A549 (cell line): Measurements from ENCODE around the gene GNAS-AS1. TPM values are rescaled to one million over a fixed set of nuclear protein-coding genes. Genes with fewer than 3 reads are reported as not detected.

Experiments
- ATAC-seq, 2 experiments: fragments of 200-7000 bp in 1 of 2; fragments of >200 bp in 1 of 2; cut with Nextera tagmentation in 1 of 2; cut with Tn5 transposase in 1 of 2; 3 replicates each; pipeline versions ENCODE4 v1.8.0 to v1.9.1; 2018 to 2020; ENCODE audit warnings: mild to moderate bottlenecking in 1 of 2, moderate library complexity in 1 of 2
- CTCF ChIA-PET: fragments of 300-600 bp; sonication (Branson Sonifier 250); formaldehyde crosslinking; extraction: SDS; loops from one replicate; lab custom pipeline; 2021; ENCODE audit warnings: antibody characterized with exemption, inconsistent platforms; lab: Yijun Ruan, JAX
- POLR2A ChIA-PET: fragments of 350-600 bp; formaldehyde crosslinking; extraction: SDS; loops from one replicate; lab custom pipeline; 2021; ENCODE audit warnings: antibody characterized with exemption, inconsistent platforms; lab: Yijun Ruan, JAX
- DNase-seq, 2 experiments: peaks; one replicate each; pipeline versions ENCODE4 v3.0.0 to v3.0.0-alpha.2; 2011 to 2016; ENCODE audit warnings: low read depth in 1 of 2, low spot score in 1 of 2
- FAIRE-seq: peaks from 2 replicates; lab custom pipeline; 2011; peaks lifted over from hg19 to GRCh38; lab: Jason Lieb, UNC
- H3K27ac ChIP-seq, 2 experiments: fragments of >200 bp; sonication (Bioruptor Twin); formaldehyde crosslinking; 3 replicates each; pipeline ENCODE4 v1.5.1; 2016 to 2017
- H3K4me1 ChIP-seq: fragments of >200 bp; sonication (Bioruptor Twin); formaldehyde crosslinking; 3 replicates; pipeline ENCODE4 v1.6.1; 2016
- H3K4me2 ChIP-seq: fragments of >200 bp; sonication (Bioruptor Twin); formaldehyde crosslinking; 3 replicates; pipeline ENCODE4 v1.6.1; 2016
- H3K4me3 ChIP-seq: fragments of >200 bp; sonication (Bioruptor Twin); formaldehyde crosslinking; 3 replicates; pipeline ENCODE4 v1.5.1; 2016
- H3K9me3 ChIP-seq: fragments of >200 bp; sonication (Bioruptor Twin); formaldehyde crosslinking; 3 replicates; pipeline ENCODE4 v1.6.1; 2016
- CBX2 ChIP-seq: fragments of 200-600 bp; sonication (generic); IDR thresholded peaks from 2 replicates; pipeline ENCODE4 v1.6.1; 2016; ENCODE audit warnings: low read depth, mild to moderate bottlenecking, borderline replicate concordance
- CBX8 ChIP-seq: fragments of 200-600 bp; sonication (generic); IDR thresholded peaks from 2 replicates; pipeline ENCODE4 v1.6.1; 2016
- CHD2 ChIP-seq: fragments of 150-350 bp; IDR thresholded peaks from 2 replicates; pipeline ENCODE4 v1.6.1; 2014; ENCODE audit warnings: low read length; ENCODE audit not compliant: partially characterized antibody
- EHF ChIP-seq: fragments of 250-450 bp; sonication (Bioruptor Pico); IDR thresholded peaks from 2 replicates; pipeline ENCODE4 v1.5.0; 2020; ENCODE audit warnings: mild to moderate bottlenecking
- FOSL2 ChIP-seq, 2 experiments: fragments of 450-650 bp in 1 of 2; fragments of >200 bp in 1 of 2; sonication (Bioruptor Twin) in 1 of 2; formaldehyde crosslinking; IDR thresholded peaks; 2 replicates each; pipeline versions ENCODE4 v1.5.0 to v1.6.1; 2016 to 2020; ENCODE audit warnings: mild to moderate bottlenecking in 1 of 2, moderate library complexity in 1 of 2
- HOXA7 ChIP-seq: fragments of 250-450 bp; sonication (Bioruptor Pico); IDR thresholded peaks from 2 replicates; pipeline ENCODE4 v1.5.0; 2020; ENCODE audit warnings: mild to moderate bottlenecking, moderate library complexity
- JUNB ChIP-seq: fragments of >200 bp; sonication (Bioruptor Twin); formaldehyde crosslinking; IDR thresholded peaks from 2 replicates; pipeline ENCODE4 v1.6.1; 2016
- KDM5A ChIP-seq: fragments of 200-600 bp; sonication (generic); IDR thresholded peaks from 2 replicates; pipeline ENCODE4 v1.6.1; 2016; ENCODE audit warnings: antibody characterized with exemption, mild to moderate bottlenecking
- NPAS2 ChIP-seq: fragments of 250-450 bp; sonication (Bioruptor Pico); IDR thresholded peaks from 2 replicates; pipeline ENCODE4 v1.8.0; 2022; ENCODE audit warnings: mild to moderate bottlenecking, moderate library complexity, borderline replicate concordance
- NR3C1 ChIP-seq: fragments of >200 bp; sonication (Bioruptor Twin); formaldehyde crosslinking; IDR thresholded peaks from 3 replicates; pipeline ENCODE4 v1.6.1; 2017
- RFX5 ChIP-seq: fragments of 450-650 bp; IDR thresholded peaks from 2 replicates; pipeline ENCODE4 v1.7.1; 2014; ENCODE audit warnings: antibody characterized with exemption, mild to moderate bottlenecking, moderate library complexity
- RNF2 ChIP-seq: fragments of 200-600 bp; sonication (generic); IDR thresholded peaks from 2 replicates; pipeline ENCODE4 v1.6.1; 2016; ENCODE audit warnings: low read depth, mild to moderate bottlenecking, antibody characterized with exemption, moderate library complexity, borderline replicate concordance
- SMC3 ChIP-seq: fragments of >200 bp; sonication (Bioruptor Twin); formaldehyde crosslinking; IDR thresholded peaks from 3 replicates; pipeline ENCODE4 v1.6.1; 2018; ENCODE audit warnings: inconsistent platforms
- SREBF2 ChIP-seq: fragments of 450-650 bp; IDR thresholded peaks from 2 replicates; pipeline ENCODE4 v1.6.1; 2014; ENCODE audit warnings: mild to moderate bottlenecking, moderate library complexity
- ZC3H11A ChIP-seq: fragments of 450-650 bp; IDR thresholded peaks from 2 replicates; pipeline ENCODE4 v1.6.1; 2014; ENCODE audit warnings: antibody characterized with exemption, mild to moderate bottlenecking
- ZFP36 ChIP-seq: fragments of 450-650 bp; IDR thresholded peaks from 2 replicates; pipeline ENCODE4 v1.6.1; 2014; ENCODE audit warnings: borderline replicate concordance; ENCODE audit not compliant: partially characterized antibody
- WGBS: methylation state at CpG from one replicate; pipeline ENCODE4 v1.1.6; 2017; ENCODE audit errors: missing lambda C conversion rate; 5-methylcytosine and 5-hydroxymethylcytosine counted together
- polyA plus RNA-seq, 4 experiments: library from polyadenylated mRNA; depleted of rRNA in 3 of 4; stranded (reverse); fragments of >200 nt; fragmentation: RNase III in 1 of 4; extraction: RNeasy Plus Mini Kit Qiagen cat#74134 plus additional on column Dnase treatment in 1 of 4; gene quantifications; 2 replicates in 3 of 4; 3 replicates in 1 of 4; pipeline ENCODE4 v1.2.3, GENCODE V29; 2011 to 2017
- TF ChIP-seq, protein P1 (sequence below): fragments of 150-350 bp; IDR thresholded peaks from 2 replicates; pipeline ENCODE4 v1.6.1; 2014; ENCODE audit warnings: low read depth, mild to moderate bottlenecking, low read length
- TF ChIP-seq, protein P2 (sequence below): fragments of 250-450 bp; sonication (Bioruptor Pico); IDR thresholded peaks from 2 replicates; pipeline ENCODE4 v1.5.0; 2020; ENCODE audit warnings: low read depth, mild to moderate bottlenecking, moderate library complexity
- TF ChIP-seq, protein P3 (sequence below): fragments of >200 bp; sonication (Bioruptor Twin); formaldehyde crosslinking; IDR thresholded peaks from 2 replicates; pipeline ENCODE4 v1.6.1; 2016
- TF ChIP-seq, protein P4 (sequence below): IDR thresholded peaks from 2 replicates; pipeline ENCODE4 v1.6.1; 2012; ENCODE audit warnings: low read depth, borderline replicate concordance
- TF ChIP-seq, protein P5 (sequence below): fragments of 200-600 bp; sonication (generic); IDR thresholded peaks from 2 replicates; pipeline ENCODE4 v1.6.1; 2016; ENCODE audit warnings: antibody characterized with exemption, mild to moderate bottlenecking, moderate library complexity

The GNAS-AS1 gene
- polyA plus RNA-seq, 2 of the 4 experiments (the other 2 are of a cell fraction): not detected

DNA sequence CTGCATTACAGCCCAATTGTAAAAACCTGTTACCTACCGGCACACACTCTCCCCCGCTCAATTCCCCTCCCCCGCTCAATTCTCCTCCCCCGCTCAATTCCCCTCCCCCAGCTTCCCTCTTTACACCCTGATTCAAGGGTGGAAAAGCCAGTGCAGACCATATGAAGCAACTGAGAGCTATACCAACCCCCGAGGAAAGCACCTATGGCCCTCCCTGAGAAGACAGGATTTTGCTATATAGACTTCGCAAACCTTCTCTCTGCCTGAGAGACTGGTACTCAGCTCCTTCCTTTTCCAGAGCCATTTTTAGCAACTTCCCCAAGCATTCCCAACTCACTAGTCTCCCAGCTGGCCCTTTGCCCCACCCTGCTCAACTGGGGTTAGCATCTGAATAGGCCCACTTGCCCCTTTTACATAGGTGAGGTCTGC, 7.6 kb downstream of the GNAS-AS1 start:
- Histone ChIP-seq H3K4me3 (no peak overlapping the region), H3K4me2 (no peak overlapping the region), H3K27ac (no peak overlapping the region), H3K4me1 (peaks cover 8% of the 10 kb centered on the region), H3K9me3 (no peaks in the 10 kb centered on the region)
- TF ChIP-seq NR3C1 (no peak), JUNB (no peak), RFX5 (no peak), FOSL2 (IDR thresholded peaks at IDR 0.05) (no peak), FOSL2 (CRISPR knock-in tag; IDR thresholded peaks at IDR 0.05) (no peak)
- DNase-seq: no peak
- POLR2A ChIA-PET: no interaction called here
- WGBS: 9% methylated on average over 4 of the region's 6 CpGs
- CTCF ChIA-PET: interaction anchor here (0.6 to 1.4 kb wide), 3 partner anchors 21 to 618 kb away, joined by 3 to 6 read pairs (median 3); no protein-coding TSS in a partner anchor
- FAIRE-seq: no peak
- no peak for ATAC-seq

DNA sequence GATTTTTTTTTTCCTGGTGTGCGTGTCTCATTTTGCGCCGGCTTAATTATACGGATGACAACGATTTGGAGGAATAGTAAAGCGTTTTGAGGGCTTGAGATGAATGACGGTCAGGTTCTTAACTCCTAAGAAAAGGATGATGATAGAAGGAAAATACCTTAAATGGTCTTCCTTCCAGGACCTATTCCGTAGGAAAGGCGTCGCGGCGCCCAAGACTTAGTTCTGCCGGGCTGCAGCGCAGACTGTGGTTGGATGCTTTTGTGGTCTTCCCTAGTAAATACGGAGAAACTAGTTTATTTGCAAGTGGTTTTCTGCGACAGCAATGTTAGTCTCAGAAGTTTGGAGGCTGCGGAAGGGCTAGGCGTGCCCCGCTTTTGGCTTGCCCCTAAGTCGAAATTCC, 8.4 kb downstream of the GNAS-AS1 start:
- no peaks in the 10 kb centered on the region for H3K9me3 ChIP-seq
- TF ChIP-seq, protein P1, sequence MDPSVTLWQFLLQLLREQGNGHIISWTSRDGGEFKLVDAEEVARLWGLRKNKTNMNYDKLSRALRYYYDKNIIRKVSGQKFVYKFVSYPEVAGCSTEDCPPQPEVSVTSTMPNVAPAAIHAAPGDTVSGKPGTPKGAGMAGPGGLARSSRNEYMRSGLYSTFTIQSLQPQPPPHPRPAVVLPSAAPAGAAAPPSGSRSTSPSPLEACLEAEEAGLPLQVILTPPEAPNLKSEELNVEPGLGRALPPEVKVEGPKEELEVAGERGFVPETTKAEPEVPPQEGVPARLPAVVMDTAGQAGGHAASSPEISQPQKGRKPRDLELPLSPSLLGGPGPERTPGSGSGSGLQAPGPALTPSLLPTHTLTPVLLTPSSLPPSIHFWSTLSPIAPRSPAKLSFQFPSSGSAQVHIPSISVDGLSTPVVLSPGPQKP: no peak
- no peak for TF ChIP-seq NR3C1
- TF ChIP-seq, all 56 proteins: peak for 0
- Histone ChIP-seq H3K4me3 (no peak overlapping the region), H3K4me1 (peaks cover 8% of the 10 kb centered on the region), H3K27ac (no peak overlapping the region), H3K4me2 (no peak overlapping the region)
- 28% methylated on average over 20 of the region's 20 CpGs for WGBS
- CTCF ChIA-PET: no interaction called here
- no peak for DNase-seq
- no peak for ATAC-seq
- FAIRE-seq: no peak
- POLR2A ChIA-PET: no interaction called here

DNA sequence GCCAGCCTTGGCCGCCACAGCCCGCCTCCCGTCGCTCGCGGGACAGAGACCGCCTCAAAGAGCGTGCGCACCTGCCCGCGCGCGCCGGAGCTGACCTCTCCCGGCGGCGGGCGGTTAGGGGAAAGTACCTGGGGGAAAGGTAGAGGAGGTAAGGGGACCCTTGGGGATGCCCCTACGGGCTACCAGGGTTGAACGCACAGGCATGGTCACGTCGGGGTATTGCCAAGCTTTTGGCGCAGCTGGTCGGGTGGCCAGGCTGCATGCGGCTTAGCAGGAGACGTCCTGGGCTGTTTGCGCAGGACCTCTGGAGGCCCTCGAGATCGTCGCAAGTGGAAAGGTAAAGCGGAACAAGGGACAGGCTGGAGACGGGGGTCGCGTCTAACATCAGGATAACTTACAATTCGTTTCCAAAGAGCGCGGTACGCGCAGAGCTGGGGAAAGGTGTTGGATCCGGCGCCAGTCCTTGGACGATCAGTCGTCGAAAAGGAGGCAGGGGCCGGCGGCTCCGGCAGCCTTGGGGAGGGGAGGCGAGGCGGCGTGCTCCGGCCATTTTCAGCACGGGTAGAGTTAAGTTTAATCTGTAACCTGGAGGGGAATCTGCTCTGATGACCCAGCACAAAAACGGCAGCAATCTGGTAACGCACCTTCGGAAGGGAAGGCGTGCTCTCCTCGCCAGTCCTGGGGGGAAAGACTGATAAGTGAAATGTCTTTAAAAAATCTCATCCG, 9.0 kb downstream of the GNAS-AS1 start:
- 61% methylated on average over 49 of the region's 58 CpGs for WGBS

More for the DNA sequence above, 9.0 kb downstream of the GNAS-AS1 start:
- FAIRE-seq (no peak), DNase-seq (no peak), ATAC-seq (no peak)
- H3K9me3 ChIP-seq: no peaks in the 10 kb centered on the region
- ChIA-PET CTCF (interaction anchor here (0.6 kb wide), 1 partner anchor 133 kb away, joined by 3 read pairs; no protein-coding TSS in a partner anchor), POLR2A (no interaction called here)
- H3K4me2 ChIP-seq: no peak overlapping the region
- TF ChIP-seq NPAS2 (CRISPR knock-in tag) (no peak), NR3C1 (no peak), HOXA7 (CRISPR knock-in tag) (no peak), CBX2 (no peak), CBX8 (no peak), SREBF2 (no peak), SMC3 (no peak), RNF2 (no peak), EHF (CRISPR knock-in tag) (no peak), ZFP36 (no peak), ZC3H11A (no peak), KDM5A (no peak), CHD2 (no peak)
- TF ChIP-seq, protein P2, sequence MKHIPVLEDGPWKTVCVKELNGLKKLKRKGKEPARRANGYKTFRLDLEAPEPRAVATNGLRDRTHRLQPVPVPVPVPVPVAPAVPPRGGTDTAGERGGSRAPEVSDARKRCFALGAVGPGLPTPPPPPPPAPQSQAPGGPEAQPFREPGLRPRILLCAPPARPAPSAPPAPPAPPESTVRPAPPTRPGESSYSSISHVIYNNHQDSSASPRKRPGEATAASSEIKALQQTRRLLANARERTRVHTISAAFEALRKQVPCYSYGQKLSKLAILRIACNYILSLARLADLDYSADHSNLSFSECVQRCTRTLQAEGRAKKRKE (CRISPR knock-in tag): no peak
- TF ChIP-seq, protein P3, sequence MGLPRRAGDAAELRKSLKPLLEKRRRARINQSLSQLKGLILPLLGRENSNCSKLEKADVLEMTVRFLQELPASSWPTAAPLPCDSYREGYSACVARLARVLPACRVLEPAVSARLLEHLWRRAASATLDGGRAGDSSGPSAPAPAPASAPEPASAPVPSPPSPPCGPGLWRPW: no peak
- TF ChIP-seq, protein P4, sequence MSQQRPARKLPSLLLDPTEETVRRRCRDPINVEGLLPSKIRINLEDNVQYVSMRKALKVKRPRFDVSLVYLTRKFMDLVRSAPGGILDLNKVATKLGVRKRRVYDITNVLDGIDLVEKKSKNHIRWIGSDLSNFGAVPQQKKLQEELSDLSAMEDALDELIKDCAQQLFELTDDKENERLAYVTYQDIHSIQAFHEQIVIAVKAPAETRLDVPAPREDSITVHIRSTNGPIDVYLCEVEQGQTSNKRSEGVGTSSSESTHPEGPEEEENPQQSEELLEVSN: no peak
- TF ChIP-seq, protein P5, sequence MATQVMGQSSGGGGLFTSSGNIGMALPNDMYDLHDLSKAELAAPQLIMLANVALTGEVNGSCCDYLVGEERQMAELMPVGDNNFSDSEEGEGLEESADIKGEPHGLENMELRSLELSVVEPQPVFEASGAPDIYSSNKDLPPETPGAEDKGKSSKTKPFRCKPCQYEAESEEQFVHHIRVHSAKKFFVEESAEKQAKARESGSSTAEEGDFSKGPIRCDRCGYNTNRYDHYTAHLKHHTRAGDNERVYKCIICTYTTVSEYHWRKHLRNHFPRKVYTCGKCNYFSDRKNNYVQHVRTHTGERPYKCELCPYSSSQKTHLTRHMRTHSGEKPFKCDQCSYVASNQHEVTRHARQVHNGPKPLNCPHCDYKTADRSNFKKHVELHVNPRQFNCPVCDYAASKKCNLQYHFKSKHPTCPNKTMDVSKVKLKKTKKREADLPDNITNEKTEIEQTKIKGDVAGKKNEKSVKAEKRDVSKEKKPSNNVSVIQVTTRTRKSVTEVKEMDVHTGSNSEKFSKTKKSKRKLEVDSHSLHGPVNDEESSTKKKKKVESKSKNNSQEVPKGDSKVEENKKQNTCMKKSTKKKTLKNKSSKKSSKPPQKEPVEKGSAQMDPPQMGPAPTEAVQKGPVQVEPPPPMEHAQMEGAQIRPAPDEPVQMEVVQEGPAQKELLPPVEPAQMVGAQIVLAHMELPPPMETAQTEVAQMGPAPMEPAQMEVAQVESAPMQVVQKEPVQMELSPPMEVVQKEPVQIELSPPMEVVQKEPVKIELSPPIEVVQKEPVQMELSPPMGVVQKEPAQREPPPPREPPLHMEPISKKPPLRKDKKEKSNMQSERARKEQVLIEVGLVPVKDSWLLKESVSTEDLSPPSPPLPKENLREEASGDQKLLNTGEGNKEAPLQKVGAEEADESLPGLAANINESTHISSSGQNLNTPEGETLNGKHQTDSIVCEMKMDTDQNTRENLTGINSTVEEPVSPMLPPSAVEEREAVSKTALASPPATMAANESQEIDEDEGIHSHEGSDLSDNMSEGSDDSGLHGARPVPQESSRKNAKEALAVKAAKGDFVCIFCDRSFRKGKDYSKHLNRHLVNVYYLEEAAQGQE: no peak
- no peak overlapping the region for H3K4me3 ChIP-seq
- no peak overlapping the region for H3K27ac ChIP-seq
- peaks cover 8% of the 10 kb centered on the region for H3K4me1 ChIP-seq
